ENCODE data around the gene MST1.

Gene MST1

GRCh38 chr3:49722896-49723295 is 33.6 kb upstream of the MST1 start:
- H3K9me3 ChIP-seq (ENCODE audit: control insufficient read depth, insufficient read depth, low read length) = no peaks in the 10 kb centered on the region
- peak overlapping the region; percentile 96; the same call in 1 of the 2 replicates for H3K9ac ChIP-seq (ENCODE audit: low read depth, low read length)
- peaks cover 5% of the 10 kb centered on the region; the same call in 1 of the 2 replicates for H3K36me3 ChIP-seq (ENCODE audit: insufficient read depth, low read length)
- H3K4me1 ChIP-seq (ENCODE audit: insufficient read depth, low read length) = no peaks in the 10 kb centered on the region; the same call in 1 of the 2 replicates

GRCh38 chr3:49721896-49722781 is 32.9 kb upstream of the MST1 start:
- no peak overlapping the region; the same call in 1 of the 2 replicates for H3K9ac ChIP-seq (ENCODE audit: low read depth, low read length)
- H3K4me1 ChIP-seq (ENCODE audit: insufficient read depth, low read length) = no peaks in the 10 kb centered on the region; the same call in 1 of the 2 replicates
- no peaks in the 10 kb centered on the region for H3K9me3 ChIP-seq (ENCODE audit: control insufficient read depth, insufficient read depth, low read length)
- H3K36me3 ChIP-seq (ENCODE audit: insufficient read depth, low read length) = no peaks in the 10 kb centered on the region; the same call in 1 of the 2 replicates

- Histone ChIP-seq H3K9me3 (ENCODE audit: control insufficient read depth, insufficient read depth, low read length) (no peaks in the 10 kb centered on the region), H3K36me3 (ENCODE audit: insufficient read depth, low read length) (no peaks in the 10 kb centered on the region), H3K4me1 (ENCODE audit: insufficient read depth, low read length) (no peaks in the 10 kb centered on the region; the same call in 1 of the 2 replicates), H3K9ac (ENCODE audit: low read depth, low read length) (no peak overlapping the region)
Measured at GRCh38 chr3:49721596-49721895, 32.3 kb upstream of the MST1 start.

GRCh38 chr3:49720855-49721595 is 31.8 kb upstream of the MST1 start:
- H3K4me1 ChIP-seq (ENCODE audit: insufficient read depth, low read length) = no peaks in the 10 kb centered on the region; the same call in 1 of the 2 replicates
- no peaks in the 10 kb centered on the region for H3K36me3 ChIP-seq (ENCODE audit: insufficient read depth, low read length)
- no peaks in the 10 kb centered on the region for H3K9me3 ChIP-seq (ENCODE audit: control insufficient read depth, insufficient read depth, low read length)
- H3K9ac ChIP-seq (ENCODE audit: low read depth, low read length) = no peak overlapping the region

GRCh38 chr3:49719214-49719884 is 30.1 kb upstream of the MST1 start, which contains the start of gene AMIGO3:
Gene AMIGO3, minus strand, starts transcription at chr3:49719684. Its CDS starts 219 bp downstream, at chr3:49719465.
- H3K36me3 ChIP-seq (ENCODE audit: insufficient read depth, low read length) = no peaks in the 10 kb centered on the region
- H3K9ac ChIP-seq (ENCODE audit: low read depth, low read length) = peak within 1 kb of the TSS; percentile 60
- H3K4me1 ChIP-seq (ENCODE audit: insufficient read depth, low read length) = no peaks in the 10 kb centered on the region; the same call in 1 of the 2 replicates
- H3K9me3 ChIP-seq (ENCODE audit: control insufficient read depth, insufficient read depth, low read length) = no peaks in the 10 kb centered on the region

- Histone ChIP-seq H3K4me1 (ENCODE audit: insufficient read depth, low read length) (no peaks in the 10 kb centered on the region; the same call in 1 of the 2 replicates), H3K9ac (ENCODE audit: low read depth, low read length) (peak overlapping the region; percentile 60), H3K36me3 (ENCODE audit: insufficient read depth, low read length) (no peaks in the 10 kb centered on the region), H3K9me3 (ENCODE audit: control insufficient read depth, insufficient read depth, low read length) (no peaks in the 10 kb centered on the region)
Measured at GRCh38 chr3:49718858-49719213, 29.6 kb upstream of the MST1 start.

- Histone ChIP-seq H3K4me1 (ENCODE audit: insufficient read depth, low read length) (no peaks in the 10 kb centered on the region; the same call in 1 of the 2 replicates), H3K9ac (ENCODE audit: low read depth, low read length) (peak overlapping the region; percentile 60), H3K9me3 (ENCODE audit: control insufficient read depth, insufficient read depth, low read length) (no peaks in the 10 kb centered on the region), H3K36me3 (ENCODE audit: insufficient read depth, low read length) (no peaks in the 10 kb centered on the region)
Measured at GRCh38 chr3:49717959-49718857, 28.9 kb upstream of the MST1 start.

- no peaks in the 10 kb centered on the region for H3K36me3 ChIP-seq (ENCODE audit: insufficient read depth, low read length)
- no peaks in the 10 kb centered on the region; the same call in 1 of the 2 replicates for H3K4me1 ChIP-seq (ENCODE audit: insufficient read depth, low read length)
- no peak overlapping the region for H3K9ac ChIP-seq (ENCODE audit: low read depth, low read length)
- H3K9me3 ChIP-seq (ENCODE audit: control insufficient read depth, insufficient read depth, low read length) = no peaks in the 10 kb centered on the region
Measured at GRCh38 chr3:49717211-49717958, 28.1 kb upstream of the MST1 start.

GRCh38 chr3:49716691-49717210 is 27.5 kb upstream of the MST1 start:
- no peaks in the 10 kb centered on the region for H3K36me3 ChIP-seq (ENCODE audit: insufficient read depth, low read length)
- no peaks in the 10 kb centered on the region; the same call in 1 of the 2 replicates for H3K4me1 ChIP-seq (ENCODE audit: insufficient read depth, low read length)
- no peaks in the 10 kb centered on the region for H3K9me3 ChIP-seq (ENCODE audit: control insufficient read depth, insufficient read depth, low read length)
- no peak overlapping the region for H3K9ac ChIP-seq (ENCODE audit: low read depth, low read length)

GRCh38 chr3:49716169-49716568 is 26.9 kb upstream of the MST1 start:
- Histone ChIP-seq H3K9me3 (ENCODE audit: control insufficient read depth, insufficient read depth, low read length) (no peaks in the 10 kb centered on the region), H3K36me3 (ENCODE audit: insufficient read depth, low read length) (no peaks in the 10 kb centered on the region), H3K4me1 (ENCODE audit: insufficient read depth, low read length) (no peaks in the 10 kb centered on the region; the same call in 1 of the 2 replicates), H3K9ac (ENCODE audit: low read depth, low read length) (no peak overlapping the region)

- H3K36me3 ChIP-seq (ENCODE audit: insufficient read depth, low read length) = peaks cover under 1% of the 10 kb centered on the region; the same call in 1 of the 2 replicates
- H3K9ac ChIP-seq (ENCODE audit: low read depth, low read length) = no peak overlapping the region
- no peaks in the 10 kb centered on the region for H3K9me3 ChIP-seq (ENCODE audit: control insufficient read depth, insufficient read depth, low read length)
- no peaks in the 10 kb centered on the region; the same call in 1 of the 2 replicates for H3K4me1 ChIP-seq (ENCODE audit: insufficient read depth, low read length)
Measured at GRCh38 chr3:49715611-49716121, 26.4 kb upstream of the MST1 start.

- no peaks in the 10 kb centered on the region; the same call in 1 of the 2 replicates for H3K4me1 ChIP-seq (ENCODE audit: insufficient read depth, low read length)
- H3K9me3 ChIP-seq (ENCODE audit: control insufficient read depth, insufficient read depth, low read length) = no peaks in the 10 kb centered on the region
- H3K36me3 ChIP-seq (ENCODE audit: insufficient read depth, low read length) = peaks cover 2% of the 10 kb centered on the region; the same call in 1 of the 2 replicates
- no peak overlapping the region for H3K9ac ChIP-seq (ENCODE audit: low read depth, low read length)
Measured at GRCh38 chr3:49714728-49715550, 25.7 kb upstream of the MST1 start.
